Subcutaneous adipose tissue (tissue), 4 donors: Measurements from ENCODE around the gene ATP8A2. TPM values are rescaled to one million over a fixed set of nuclear protein-coding genes. Genes with fewer than 3 reads are reported as not detected.

Source experiments
- CTCF ChIP-seq: fragments of 450-650 bp; IDR thresholded peaks from one replicate; pipeline ENCODE4 v1.5.1; 2016; ENCODE audit warnings: low read depth, mild to moderate bottlenecking, control low read depth, antibody characterized with exemption, moderate library complexity
- total RNA-seq, 4 donors: library from RNA; depleted of rRNA; stranded (reverse); fragments of >200 nt; gene quantifications; one replicate each; pipeline ENCODE4 v1.1.0, GENCODE V29; 2016

Gene ATP8A2
- total RNA-seq, 4 donors from 2014 or later, result under 0.01 to 0.17 TPM; not detected in 2

- TF ChIP-seq CTCF, result no peak
Observed at GRCh38 chr13:25746131-25746530, 374.4 kb downstream of the ATP8A2 start.

GRCh38 chr13:25752957-25753551, 381.3 kb downstream of the ATP8A2 start:
- no peak for TF ChIP-seq CTCF

- TF ChIP-seq CTCF, result no peak
Observed at GRCh38 chr13:25753976-25754375, 382.2 kb downstream of the ATP8A2 start.

GRCh38 chr13:25756251-25756650, 384.5 kb downstream of the ATP8A2 start:
- TF ChIP-seq CTCF, result no peak

- no peak for TF ChIP-seq CTCF
Observed at GRCh38 chr13:25756912-25757311, 385.1 kb downstream of the ATP8A2 start.

- TF ChIP-seq CTCF, result no peak
Observed at GRCh38 chr13:25761041-25761440, 389.3 kb downstream of the ATP8A2 start.

- no peak for TF ChIP-seq CTCF
Observed at GRCh38 chr13:25762281-25762680, 390.5 kb downstream of the ATP8A2 start.
